ENCODE results near the gene PKP3. TPM values are rescaled to one million over a fixed set of nuclear protein-coding genes. Genes with fewer than 3 reads are reported as not detected.
A peak's percentile ranks its signal among the peaks of the same experiment; 100 is the strongest.

Gene PKP3
- total and polyA plus RNA-seq, 9 of the 15 experiments (the other 6 are each of a cell fraction or from before 2014, with no cell fraction given), result 0.11 to 110 (median 30.7) TPM

GRCh38 chr11:406796-407650 is 13.0 kb downstream of the PKP3 start (continued):
- TF ChIP-seq ZNF324 (CRISPR knock-in tag; IDR thresholded peaks at IDR 0.05) (no peak), CCNT2 (IDR thresholded peaks at IDR 0.05; ENCODE audit: borderline replicate concordance, extremely low read depth, insufficient read length, low read depth, low read length) (peak; percentile 55), MGA (IDR thresholded peaks at IDR 0.05) (peak; percentile 80), SRSF9 (IDR thresholded peaks at IDR 0.05; ENCODE audit: borderline replicate concordance, low read depth, low read length) (no peak), NR2C1 (IDR thresholded peaks at IDR 0.05) (peak; percentile 80), NR2C1 (tag; IDR thresholded peaks at IDR 0.05) (peak; percentile 77), ZNF311 (CRISPR knock-in tag; IDR thresholded peaks at IDR 0.05) (0 out of 2 replicates have a peak, but pooled peaks have one; percentile 31), E2F1 (CRISPR knock-in tag; IDR thresholded peaks at IDR 0.05) (peak; percentile 83; the same call in 1 of the 2 replicates), NFXL1 (CRISPR knock-in tag; IDR thresholded peaks at IDR 0.05) (no peak), PYGO2 (tag; IDR thresholded peaks at IDR 0.05) (no peak), ZBTB43 (CRISPR knock-in tag; IDR thresholded peaks at IDR 0.05) (peak; percentile 37; the same call in 1 of the 2 replicates), GABPA (tag; conservative IDR thresholded peaks at IDR 0.05; ENCODE audit: low read depth) (peak; percentile 81)

All from K562 (cell line).